GM19240 (cell line): ENCODE data around the gene FAM200C.
A peak's percentile ranks its signal among the peaks of the same experiment; 100 is the strongest.

Experiments used
- DNase-seq: peaks from one replicate; pipeline ENCODE4 v3.0.0; 2011; ENCODE audit warnings: low spot score; ENCODE audit not compliant: insufficient read length

Gene FAM200C

DNA sequence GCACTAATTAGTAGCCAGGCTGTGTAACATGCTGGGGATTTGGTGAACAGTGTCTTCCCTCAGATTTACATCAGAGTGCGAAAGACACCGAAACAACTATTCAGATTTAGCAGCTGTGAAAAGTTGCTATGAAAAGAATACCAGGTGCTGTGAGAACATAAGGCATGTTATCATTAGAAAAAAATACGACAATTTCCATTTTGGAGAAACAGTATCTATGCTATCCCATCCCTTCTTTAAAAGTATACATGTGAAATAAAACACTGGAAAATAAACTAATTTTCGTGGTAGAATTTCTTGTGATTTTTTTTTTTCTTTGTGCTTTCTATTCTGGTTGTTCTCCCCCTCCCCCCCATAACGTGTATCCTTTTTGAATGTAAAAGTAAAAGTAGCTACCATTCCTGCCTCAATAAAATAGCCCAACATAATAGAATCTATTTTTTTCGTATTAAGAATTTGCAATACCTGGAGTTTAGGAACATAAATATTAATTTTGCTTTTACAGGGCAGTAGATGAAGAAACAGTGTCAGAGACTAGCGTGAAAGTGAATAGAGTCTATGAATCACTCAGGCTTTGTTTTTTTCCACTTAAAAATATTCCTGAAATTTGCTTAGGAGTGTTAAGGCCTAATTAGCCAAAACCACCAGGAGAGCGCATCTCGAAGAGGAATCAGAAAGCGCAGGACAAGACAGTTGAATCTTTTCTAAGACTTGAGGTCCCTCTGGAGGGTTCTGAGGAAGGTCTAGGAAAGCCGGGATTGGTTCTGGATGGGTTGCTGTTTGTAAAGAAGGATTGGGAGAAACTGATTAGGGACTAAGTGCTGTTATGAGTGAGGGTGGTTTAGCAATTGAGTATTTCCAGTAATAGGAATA, 19.8 kb upstream of the FAM200C start:
- DNase-seq: no peak

DNA sequence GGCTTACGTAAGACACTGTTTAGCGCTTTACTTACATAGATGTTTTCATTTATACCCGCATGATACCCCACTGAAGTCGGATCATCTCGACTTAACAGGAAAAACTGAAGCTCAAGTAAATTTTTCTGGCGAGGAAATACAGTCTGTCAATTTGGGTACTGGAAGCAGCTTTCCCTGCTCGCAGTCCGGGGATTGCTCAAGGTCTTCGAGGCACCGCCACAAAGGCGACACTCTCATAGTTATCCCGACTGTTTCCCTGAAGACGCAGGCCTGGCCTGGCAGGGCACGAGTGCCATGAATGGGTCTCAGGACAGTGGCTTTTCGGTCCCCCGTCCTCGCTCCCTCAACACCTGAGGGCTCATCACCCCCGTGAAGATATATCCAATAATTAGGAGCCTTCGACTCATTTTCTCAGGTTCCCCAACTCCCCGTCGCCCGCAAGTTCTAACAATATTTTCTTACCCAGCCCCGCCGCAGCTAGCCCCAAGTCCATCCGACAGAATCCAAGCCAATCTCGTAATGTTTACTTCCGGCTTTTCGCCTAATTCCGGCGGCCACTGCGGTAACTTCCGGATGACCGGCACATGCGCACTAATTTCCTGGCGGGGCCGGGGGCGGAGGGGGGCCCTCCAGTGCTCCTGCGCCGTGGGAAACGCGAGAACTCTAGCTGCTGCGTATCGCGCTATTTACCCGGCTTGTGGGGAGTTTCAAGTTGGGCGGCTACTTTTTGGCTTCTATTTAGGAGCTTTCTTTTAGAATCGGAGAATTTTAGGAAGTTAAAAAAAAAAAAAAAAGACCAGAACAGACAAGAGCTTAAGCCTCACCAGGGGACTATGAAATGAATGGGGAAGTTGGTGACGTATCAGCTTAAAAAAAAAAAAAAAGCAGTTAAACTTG, 19.0 kb upstream of the FAM200C start, which contains the start of gene SLU7:
Gene SLU7 (minus strand): TSS at position 521 of the 897 bp plus-strand sequence. CDS start 3,787 bp downstream, outside the sequence.
- peak; percentile 76 for DNase-seq

GRCh38 chr5:160398806-160399205, 1.0 kb downstream of the FAM200C start:
- no peak for DNase-seq

DNA sequence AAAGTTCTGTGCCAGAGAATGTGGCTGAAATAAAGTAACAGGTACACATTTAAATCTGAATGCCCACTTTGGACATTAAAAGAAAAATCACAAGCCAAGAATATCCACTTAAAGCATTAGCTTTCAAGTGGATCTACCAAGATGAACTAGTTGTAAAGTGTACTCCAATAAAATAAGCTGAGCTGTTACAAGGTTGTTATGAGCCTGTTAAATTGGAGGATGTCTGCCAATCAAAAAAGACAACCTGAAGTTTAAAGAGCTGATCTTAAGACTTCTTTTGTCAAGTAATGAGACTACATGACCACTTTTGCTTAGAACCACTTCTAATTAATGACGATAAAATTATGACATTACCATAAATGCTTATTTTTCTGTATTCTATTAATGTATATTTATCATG, 2.4 kb downstream of the FAM200C start:
- no peak for DNase-seq

GRCh38 chr5:160395111-160395510, 4.7 kb downstream of the FAM200C start:
- no peak for DNase-seq

GRCh38 chr5:160390787-160391696, 8.8 kb downstream of the FAM200C start:
- DNase-seq: no peak

- DNase-seq: no peak
Observed at GRCh38 chr5:160387445-160387844, 12.4 kb downstream of the FAM200C start.

DNA sequence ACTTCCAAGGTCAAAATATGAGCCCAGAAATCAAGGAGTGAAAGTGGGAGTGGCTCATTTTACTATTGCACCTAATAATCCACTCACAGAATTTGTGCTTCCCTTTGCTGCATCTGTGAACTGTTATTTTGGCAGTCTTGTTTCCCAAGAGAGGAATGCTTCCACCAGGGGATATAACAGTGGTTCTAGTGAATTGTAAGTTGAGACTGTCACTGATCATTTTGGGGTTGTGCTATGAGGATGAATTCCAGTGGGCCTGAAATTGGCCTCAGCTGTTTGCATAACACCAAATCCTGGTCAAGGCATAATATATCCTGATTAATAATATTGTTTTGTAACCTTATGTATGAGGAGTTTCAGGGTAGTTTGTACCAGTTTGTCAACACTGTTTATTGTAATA, 14.4 kb downstream of the FAM200C start:
- DNase-seq: no peak

GRCh38 chr5:160384681-160385080, 15.2 kb downstream of the FAM200C start:
- no peak for DNase-seq

DNA sequence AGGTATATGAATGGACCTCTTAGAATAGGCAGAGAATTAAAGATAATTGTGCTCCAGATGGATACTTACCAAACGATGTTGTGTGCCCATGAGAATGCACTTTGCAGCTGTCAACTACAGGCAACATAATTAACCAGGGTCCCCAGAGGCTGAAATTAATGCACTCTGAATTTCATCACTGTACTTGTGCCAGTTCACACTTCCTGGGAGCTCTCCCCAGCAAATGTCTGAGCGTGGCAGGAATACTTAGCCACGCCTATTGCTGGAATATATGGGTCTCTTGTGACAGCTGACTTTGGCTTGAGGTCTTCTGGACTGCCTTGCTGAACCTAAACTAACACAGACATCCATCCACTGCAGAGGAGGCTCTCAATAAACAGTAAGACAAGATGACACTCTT, 17.5 kb downstream of the FAM200C start:
- no peak for DNase-seq

- DNase-seq: no peak
Observed at GRCh38 chr5:160380041-160380440, 19.8 kb downstream of the FAM200C start.

DNA sequence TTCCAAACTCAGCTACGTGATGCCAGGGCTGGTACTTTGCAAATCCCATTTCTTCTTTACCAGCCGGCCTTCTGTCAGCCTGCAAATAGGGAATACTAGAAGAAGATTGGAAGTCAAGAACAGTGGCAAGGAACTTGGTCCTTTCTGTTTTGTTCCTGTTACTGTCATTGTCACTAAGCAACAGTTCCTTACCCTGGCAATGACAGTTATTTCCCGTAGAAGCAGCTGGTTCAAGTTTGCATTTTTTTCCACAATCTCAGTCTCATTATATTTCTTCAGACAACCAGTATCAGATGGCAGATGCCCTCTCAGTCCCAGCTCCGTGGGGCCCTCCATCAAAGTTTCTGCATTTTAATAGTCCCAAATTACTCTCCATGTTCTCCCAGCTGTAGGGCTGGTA, 20.3 kb downstream of the FAM200C start:
- no peak for DNase-seq

DNA sequence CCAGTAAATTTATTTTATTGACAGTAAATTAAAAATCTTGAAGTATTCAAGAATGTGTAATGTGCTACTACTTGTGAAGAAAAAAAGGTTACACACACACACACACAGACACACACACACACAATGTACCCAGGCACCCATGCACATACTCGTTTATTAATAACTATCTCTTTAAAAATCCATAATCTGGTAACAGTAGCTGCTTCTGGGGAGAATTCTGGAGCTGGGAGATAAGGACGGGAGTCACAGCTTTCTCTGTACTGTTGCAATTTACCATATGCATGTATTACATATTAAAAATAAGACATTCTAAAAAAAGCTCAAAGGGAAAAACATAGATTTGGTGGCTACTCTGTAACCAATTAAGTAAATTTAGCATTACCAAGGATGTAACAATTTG, 21.5 kb downstream of the FAM200C start:
- no peak for DNase-seq

DNA sequence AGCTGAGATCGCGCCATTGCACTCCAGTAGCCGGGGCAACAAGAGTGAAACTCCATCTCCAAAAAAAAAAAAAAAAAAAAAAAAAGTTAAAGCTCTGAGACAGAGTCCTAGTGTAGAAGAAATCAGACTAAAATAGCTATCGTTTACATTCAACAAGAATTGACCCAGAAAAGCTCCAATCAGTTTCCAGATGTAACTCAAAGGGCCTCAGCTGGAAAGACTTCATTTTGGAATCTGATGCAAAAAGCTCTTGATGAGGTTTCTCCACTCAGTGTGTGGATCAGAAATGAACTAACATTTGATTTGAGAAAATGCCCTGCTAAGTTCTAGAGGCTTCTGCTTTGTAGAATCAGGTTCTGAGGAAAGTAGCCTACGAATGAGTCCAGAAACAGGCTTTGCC, 22.2 kb downstream of the FAM200C start:
- DNase-seq: no peak

DNA sequence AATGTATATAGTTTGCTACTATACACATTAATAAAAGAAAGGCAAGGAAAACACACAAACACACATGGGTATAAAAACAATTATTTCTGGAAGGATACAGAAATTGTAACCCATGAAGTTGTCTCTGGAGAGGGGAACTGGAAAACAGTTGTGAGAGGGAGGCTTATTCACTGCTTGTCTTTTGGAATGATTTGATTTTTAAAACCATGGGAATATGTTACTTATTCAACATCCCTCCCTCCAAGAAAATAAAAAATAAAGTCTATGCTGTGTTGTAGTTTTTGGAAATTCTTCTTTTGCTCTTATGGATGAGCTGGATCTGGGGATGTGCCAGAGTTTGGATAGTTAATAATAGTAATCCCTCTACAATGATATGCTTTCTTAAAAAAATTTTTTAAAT, 23.4 kb downstream of the FAM200C start:
- no peak for DNase-seq

DNA sequence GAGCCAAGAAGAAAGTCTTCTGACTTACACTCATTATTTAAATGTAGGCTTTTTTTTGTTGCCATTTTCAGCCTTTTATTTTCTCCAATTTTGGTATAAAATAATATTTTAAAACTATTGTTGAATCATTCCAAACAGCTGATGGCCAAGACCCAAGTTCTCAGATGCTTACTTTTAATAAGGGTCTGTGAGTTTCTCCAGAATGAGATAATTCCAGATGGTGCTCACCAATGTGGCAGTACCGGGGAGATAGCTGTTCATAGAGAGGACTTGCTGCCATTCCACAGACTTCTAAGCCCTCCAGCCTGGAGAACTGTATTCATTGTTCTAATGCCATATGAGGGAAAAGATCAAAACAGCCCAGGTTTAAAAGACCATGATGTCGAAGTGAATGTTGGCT, 24.2 kb downstream of the FAM200C start:
- DNase-seq: no peak

DNA sequence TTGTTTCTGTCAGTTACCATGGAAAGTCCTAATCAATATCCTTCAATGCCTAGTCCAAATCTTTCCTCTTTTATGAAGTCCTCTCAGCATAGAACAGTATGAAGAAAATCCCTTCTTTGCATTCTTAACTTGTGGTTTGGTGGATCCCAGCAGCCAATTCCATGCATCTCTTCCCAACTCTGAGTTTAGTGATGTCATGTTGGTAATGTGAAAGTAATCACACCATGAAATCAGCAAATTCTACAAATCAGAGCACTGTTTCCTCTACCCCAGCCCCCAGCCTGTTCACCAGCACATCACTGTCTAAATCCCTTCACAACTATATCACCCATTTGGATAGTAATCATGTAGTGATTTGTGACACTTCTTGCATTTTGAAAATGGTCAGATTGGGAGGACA, 24.7 kb downstream of the FAM200C start:
- DNase-seq: no peak

GRCh38 chr5:160371294-160371693, 28.6 kb downstream of the FAM200C start:
- DNase-seq: no peak

GRCh38 chr5:160370713-160371034, 29.2 kb downstream of the FAM200C start:
- no peak for DNase-seq

- no peak for DNase-seq
Observed at GRCh38 chr5:160369990-160370712, 29.7 kb downstream of the FAM200C start, which contains the start of gene C1QTNF2. C1QTNF2 (minus strand) TSS chr5:160370626; CDS start chr5:160355011, 15,615 bp downstream.

GRCh38 chr5:160367885-160368284, 32.0 kb downstream of the FAM200C start:
- DNase-seq: no peak
